Raji (cell line): ENCODE measurements around the gene CAMK2G.

Experiments
- POLR2A ChIP-seq: IDR thresholded peaks from 2 replicates; pipeline ENCODE4 v1.6.1; 2011; ENCODE audit warnings: low read depth, low read length, control low read depth; ENCODE audit not compliant: insufficient read depth

The CAMK2G gene

DNA sequence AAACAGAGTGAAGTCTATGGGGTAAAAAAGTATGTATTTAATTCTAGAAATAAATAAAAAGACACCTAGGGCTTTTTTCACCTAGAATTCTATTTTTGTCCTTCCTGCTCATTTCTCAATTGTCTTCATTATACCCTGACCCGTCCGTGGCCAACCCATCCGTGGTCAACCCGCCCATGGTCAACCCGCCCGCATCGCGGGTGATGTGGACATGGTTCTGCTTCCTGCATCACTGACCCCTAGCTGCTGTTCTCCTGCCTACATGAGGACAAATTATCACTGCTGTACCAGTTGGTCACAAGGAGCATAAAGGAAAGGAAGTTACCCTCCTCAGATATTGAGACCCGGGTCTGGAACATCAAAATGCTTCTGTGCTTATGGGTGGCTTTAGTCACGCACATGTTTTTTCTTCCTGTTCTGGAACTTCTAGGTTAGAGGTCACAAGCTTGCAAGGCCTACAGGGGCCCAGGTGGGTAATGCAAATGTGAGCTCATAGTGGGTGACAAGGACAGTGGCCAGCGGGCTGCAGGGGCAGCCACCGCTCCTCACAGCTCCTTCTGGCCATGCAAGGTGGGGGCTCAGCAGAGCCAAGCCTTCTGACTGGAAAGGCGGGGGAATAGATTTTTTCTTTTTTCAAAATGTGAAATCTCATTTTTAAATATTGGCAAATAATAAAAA, 15.5 kb downstream of the CAMK2G start:
- no peak for TF ChIP-seq POLR2A

DNA sequence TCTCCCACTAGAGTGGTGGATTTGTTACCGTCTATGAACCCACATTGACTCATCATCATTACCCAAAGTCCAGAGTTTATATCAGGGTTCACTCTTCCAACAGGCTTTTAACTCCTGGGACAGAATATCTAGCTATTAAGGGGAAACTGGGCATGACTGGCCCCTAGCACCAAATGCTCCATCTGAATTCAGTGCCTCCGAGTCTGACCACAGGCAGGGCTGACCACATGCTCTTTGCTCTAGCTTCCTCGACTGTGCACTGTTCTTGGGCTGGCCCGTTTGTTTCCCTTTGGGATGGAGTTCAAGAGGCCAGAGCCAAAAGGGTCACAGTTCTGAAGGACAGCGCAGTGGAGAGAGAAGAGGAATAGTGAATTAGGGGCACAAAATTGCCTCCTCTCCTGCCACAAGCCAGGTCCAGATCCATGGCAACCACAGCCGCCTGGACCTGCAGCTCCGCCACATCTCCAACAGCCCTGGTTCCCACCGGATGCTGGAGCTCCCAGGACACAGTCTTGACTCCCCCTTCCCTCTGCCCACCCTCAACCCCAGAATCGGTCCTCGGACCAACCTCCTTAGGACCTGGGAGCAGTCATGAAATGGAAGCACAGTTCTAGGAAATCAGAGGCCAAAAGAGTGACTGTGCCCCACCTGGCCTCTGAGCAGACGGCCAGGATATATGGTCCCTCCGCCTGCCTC, 16.2 kb downstream of the CAMK2G start:
- no peak for TF ChIP-seq POLR2A

DNA sequence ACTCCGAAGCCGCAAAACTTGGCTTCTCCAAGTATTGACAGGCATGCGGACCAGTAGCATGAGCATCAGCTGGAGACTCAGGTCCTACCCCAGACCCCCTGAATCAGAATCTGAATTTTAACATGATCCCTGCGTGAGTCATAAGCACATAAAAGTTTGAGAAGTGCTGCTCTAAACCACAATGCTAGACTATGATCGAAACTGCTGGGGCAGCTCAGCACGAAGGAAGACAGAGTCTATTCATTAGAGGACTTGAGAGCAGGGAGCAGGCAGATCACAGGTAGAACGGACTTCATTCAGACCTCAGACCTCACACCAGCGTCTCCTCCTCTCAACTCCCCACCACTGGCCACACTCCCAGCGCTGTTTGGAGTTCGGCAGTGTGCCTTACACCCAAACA, 16.9 kb downstream of the CAMK2G start:
- no peak for TF ChIP-seq POLR2A

DNA sequence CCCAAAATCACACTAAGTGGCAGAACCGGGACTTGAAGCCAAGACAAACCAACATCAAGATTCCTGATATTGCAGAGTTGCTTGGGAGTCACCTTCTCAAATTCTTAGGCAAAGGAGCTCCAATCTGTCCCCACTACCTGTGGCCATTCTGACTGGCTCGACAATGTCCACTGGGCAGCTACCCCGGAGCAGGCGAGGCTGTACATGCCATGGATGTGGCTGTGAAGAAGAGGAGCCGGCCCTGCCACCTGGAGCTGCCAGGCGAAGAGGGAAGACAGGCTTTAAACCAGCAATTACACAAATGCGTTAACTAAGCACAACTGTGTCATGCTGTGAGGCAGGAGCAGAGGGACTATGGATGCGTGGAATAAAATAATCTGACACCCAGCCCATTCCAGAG, 18.1 kb downstream of the CAMK2G start:
- no peak for TF ChIP-seq POLR2A

DNA sequence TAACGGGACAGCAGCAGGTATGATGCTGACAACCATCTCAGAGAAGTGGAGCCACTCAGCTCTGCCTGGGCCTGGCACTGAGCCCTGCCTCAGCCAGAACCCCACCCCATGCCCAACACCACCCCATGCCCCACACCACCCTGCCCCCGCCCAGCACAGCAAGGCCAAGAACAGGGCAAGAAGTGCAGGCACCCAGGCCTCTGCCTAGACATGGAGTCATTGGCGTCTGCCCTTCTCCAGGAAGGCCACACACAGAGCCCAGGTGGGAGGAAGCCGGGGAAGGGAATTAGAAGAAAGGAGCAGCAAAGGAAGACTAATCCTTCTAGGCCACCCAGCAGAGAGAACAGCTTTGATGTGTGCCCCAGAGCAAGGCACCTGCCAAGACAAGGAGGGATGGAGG, 18.9 kb downstream of the CAMK2G start:
- no peak for TF ChIP-seq POLR2A

DNA sequence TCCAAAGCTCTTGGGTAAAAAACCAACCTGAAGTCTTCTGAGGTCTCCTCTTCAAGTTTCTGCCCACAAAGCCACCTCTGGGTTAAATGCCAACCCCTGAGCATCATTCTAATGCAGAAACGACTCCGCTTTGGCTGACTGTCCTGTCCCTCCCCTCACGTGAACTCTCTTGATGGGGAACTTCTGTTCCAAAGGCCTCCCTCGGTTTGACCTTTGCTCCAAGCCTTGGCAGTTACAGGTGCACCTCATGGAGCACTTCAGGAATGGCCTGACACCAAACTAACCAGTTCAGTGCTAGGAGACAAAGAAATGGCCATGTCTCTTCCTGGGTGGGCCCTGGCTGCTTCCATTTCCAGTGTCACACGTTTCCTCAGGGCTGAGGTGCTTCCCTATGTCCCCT, 20.0 kb downstream of the CAMK2G start:
- TF ChIP-seq POLR2A, result no peak

DNA sequence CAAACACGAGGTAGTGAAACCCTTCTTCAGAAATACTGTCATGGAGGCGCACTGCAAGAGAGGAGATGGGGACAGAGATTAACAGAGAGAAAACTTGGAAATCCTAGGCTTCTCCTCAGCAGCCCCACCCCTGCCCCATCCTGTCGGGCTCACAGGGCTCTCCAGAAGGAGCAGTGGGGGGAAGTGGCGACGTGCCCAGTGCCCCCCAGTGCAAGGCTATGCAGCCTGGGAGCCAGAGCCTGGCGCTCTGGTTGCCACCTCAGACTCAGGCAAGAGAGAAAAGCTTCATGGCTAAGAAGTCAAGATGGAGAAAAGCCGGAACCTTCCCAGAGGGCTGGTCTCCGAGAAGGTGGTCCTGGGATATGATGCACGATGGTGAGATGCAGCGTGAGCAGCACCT, 21.2 kb downstream of the CAMK2G start:
- no peak for TF ChIP-seq POLR2A

DNA sequence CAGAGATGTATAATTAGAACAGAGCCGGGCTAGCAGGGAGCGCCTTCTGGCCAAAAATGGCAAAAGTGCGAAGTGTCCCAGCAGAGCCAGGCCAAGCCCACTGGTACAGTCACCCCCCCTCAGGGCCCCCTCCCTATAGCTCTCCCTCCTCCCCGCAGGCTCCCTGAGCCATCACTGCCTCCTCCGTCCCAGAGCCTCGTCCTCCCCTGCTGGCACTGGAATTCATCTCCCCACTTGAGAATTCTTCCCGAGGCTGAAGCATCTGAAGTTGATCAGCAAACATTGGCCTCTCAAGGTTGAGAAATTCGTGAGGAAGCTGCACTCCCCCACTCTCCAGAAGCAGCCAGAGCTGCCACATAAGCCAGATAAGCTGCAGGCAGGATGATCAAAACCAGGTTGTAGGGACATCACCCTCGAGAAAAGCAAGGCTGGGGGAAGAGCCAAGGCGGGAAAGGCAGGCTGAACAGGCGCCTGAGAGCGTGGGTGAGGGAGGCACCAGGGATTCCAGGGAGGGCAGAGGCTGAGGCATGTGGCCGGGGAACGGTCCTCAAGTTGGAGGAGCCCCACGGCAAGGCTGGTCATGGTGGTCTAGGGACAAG, 23.4 kb downstream of the CAMK2G start:
- no peak for TF ChIP-seq POLR2A

DNA sequence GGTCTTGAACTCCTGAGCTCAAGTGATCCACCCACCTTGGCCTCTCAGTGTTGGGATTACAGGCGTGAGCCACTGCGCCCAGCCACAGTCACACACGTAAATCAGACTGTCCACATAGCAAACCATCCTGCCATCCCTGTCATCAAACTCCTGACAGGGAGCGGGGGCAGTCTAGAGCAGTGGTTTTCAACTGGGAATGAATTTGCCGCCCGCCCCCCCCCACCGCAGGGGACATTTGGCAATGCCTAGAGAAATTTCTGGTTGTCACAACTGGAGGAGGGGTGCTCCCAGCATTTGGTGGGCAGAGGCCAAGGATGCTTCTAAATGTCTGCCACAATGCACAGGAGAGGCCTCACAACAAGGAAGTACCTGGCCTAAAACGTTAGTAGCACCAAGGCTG, 24.1 kb downstream of the CAMK2G start:
- TF ChIP-seq POLR2A, result no peak

DNA sequence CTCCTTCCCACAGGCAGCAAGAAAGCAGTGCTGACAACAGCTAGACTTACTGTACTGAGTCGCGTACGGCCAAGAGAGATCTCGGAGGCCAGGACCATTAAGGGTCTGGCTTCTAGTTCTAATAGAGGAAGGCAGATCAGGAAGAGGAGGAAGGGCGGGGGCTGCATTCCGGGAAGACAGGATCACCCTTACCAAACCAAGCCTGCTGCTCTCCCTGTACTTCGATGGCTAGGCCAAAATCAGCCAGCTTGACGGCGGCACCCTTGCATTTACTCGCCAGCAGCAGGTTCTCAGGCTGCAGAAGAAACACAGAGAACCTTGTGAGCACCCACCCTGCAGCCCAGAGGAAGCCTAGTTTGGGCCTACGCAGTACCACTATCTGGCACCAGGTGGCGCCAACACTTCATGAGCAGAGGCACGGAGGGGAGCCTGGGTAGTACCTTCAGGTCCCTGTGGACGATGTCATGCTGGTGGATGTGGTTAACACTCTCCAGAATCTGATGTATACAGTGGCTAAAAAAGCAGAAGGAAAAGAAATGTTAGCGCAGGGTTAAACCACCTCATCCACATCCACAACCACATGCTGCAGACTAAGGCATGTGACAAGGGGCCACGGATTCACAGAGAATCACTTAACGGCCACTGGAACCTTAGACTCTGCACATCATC, 25.4 kb downstream of the CAMK2G start:
- no peak for TF ChIP-seq POLR2A

DNA sequence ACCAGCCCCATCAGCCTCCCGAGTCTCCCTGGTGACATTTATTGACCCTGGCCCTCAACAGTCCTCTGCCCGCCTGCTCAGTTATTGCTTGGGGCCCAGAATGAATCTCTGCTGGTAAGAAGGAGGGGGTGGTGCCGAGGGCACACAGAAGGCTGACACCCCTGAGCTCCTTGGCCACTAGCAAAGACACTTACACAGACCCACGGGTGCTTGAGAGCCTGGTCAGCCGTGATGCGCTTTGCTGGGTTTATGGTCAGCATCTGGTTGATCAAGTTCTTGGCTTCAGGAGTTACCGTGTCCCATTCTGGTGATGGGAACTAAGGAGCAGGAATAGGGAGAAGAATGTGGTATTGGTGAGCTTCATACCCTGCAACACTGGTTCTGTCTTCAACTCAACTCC, 27.3 kb downstream of the CAMK2G start:
- no peak for TF ChIP-seq POLR2A

DNA sequence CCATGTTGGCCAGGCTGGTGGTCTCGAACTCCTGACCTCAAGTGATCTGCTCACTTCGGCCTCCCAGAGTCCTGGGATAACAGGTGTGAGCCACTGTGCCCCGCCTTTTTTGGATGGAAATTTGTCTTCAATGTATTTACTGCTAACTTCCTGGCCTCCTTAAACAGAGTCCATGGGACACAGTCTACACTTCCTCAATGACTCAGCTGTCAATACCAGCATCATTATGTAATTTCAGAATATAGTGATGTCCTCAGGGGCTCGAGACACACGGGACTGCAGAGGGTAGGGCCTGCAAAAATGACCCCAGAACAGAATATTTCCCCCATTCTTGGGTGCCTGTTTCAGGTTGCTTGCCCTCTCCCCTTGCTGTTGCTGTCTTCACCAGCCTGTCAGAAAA, 31.1 kb downstream of the CAMK2G start:
- no peak for TF ChIP-seq POLR2A

DNA sequence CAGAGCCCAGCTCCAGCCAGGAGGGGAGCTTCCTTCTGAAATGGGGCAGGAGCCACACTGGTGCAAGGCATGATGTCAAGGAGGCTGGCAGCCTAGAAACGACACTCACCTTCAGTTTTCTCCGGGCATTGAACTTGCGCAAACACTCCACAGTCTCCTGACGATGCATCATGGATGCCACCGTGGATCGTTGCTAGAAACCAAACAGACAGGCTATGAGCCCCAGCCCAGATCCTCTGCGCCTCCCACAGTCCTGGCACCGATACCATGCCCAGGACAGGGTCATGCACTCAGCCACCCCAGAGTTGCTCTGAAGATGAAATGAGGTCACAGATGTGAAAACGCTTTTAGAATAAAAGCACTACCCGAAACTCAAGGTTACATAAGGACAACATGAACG, 32.0 kb downstream of the CAMK2G start:
- no peak for TF ChIP-seq POLR2A

DNA sequence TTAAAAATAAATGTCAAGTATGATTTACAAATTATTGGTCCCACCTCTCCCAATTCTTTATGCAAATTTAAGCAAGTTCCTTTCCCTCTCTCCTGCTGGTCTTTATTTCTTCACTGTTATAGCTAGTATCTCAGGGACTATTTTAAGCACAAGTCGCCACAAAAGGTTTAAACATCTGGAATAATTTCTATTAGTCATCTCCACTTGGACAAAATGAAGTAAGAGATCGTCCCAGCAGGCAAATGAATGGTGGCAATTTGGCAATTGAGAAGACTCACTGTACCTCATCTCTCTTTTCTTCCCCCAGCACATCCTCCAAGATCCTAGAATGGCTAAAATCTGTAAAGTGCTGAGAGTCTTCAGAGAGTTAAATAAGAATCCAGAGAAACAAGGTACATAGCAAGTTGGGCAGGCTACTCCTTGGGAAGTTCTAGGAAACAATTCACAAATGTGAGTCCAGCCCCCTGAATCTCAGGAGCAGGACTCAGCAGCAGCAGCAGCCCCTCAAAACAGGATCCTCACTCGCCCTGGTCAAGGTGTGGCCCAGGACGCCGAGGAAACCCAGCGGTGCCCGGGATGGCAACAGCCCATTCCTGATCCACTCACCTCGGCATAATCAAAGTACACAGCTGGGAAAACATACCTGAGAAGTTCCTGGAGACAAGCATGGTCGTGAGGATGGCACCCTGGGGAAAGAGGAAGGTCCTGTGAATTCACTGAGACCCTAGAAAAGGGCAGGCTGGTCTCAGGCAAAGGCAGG, 32.6 kb downstream of the CAMK2G start:
- no peak for TF ChIP-seq POLR2A

DNA sequence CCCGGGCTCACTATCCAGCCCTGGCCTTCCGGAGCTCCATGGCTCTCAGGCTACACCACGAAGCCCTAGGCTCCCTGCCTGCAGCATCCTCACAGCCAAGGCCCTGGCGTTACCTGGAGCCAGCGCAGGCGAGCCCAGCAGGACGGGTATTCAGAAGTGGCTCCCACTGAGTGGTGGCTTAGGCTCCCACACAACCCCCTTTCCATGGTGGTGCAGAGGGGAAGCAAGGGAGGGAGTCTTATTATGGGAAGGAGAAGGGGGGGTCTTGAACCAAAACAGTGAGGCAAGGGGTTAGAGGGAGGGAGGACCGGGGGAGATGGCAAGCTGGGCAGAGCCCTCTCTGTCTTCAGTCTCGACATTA, 33.3 kb downstream of the CAMK2G start:
- no peak for TF ChIP-seq POLR2A

DNA sequence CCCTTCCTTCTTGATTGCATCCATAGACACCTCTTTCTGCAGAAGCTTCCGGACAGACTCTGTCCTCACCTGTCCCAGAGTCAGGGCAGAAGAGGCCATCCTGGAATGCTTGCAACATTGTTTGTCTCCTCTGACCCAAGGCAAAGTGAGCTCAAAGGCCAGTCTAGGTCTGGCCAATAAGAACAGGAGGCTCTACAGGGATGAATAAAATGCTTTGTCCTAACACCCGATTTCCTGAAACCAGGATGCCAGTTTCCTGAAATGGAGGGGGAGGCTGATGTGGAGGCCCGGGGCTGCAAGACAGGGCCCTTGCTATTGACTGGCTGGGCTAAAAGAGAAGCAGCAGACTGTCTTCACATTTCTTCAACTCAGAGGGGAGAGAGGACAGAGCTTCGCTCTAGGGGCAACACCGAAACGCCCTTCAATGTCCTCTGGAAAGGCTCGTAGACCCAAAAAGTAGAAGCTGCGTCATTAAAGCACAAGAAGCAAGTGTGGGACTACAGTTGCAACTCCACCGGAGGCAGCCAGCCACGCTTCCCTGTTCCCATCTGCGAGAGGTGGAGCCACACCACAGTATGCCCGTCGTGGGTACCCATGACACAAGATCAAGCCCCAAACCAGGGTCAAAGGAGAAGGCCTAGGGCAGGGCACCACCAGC, 33.8 kb downstream of the CAMK2G start:
- no peak for TF ChIP-seq POLR2A

DNA sequence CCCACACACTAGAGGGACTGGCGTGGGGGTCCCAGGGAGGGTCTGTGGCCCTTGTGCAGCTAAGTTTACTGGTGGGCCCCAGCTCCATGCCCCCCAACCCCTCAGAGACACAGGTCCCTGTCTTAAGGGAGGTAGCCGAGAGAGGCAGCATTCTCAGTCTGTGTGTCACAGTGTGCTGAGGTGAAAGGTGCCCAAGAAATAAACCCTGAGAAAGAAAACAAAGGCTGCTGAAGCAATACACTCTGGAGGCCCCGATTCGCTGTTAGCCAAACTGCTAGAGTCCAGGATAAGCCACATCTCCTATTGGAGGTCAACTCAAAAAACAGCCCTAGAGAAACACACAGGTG, 34.3 kb downstream of the CAMK2G start:
- TF ChIP-seq POLR2A, result no peak
